ENCODE data around the gene SOAT1.

GRCh38 chr1:179376223-179376622 lies 82.6 kb downstream of the SOAT1 start:
- TF ChIP-seq CTCF (IDR thresholded peaks at IDR 0.05) = no peak
- TF ChIP-seq POLR2A (IDR thresholded peaks at IDR 0.05) = no peak
